Activated CD8-positive, alpha-beta memory T cell treated with anti-CD3 and anti-CD28 coated beads, Interleukin-2, amount 50 U/mL, for 4 hours (primary cell): Measurements from ENCODE around the gene TFR2.
A peak's percentile ranks its signal among the peaks of the same experiment; 100 is the strongest.

Source experiments
- DNase-seq: peaks from one replicate; pipeline ENCODE4 v3.0.0-alpha.2; 2020

Gene TFR2

DNA sequence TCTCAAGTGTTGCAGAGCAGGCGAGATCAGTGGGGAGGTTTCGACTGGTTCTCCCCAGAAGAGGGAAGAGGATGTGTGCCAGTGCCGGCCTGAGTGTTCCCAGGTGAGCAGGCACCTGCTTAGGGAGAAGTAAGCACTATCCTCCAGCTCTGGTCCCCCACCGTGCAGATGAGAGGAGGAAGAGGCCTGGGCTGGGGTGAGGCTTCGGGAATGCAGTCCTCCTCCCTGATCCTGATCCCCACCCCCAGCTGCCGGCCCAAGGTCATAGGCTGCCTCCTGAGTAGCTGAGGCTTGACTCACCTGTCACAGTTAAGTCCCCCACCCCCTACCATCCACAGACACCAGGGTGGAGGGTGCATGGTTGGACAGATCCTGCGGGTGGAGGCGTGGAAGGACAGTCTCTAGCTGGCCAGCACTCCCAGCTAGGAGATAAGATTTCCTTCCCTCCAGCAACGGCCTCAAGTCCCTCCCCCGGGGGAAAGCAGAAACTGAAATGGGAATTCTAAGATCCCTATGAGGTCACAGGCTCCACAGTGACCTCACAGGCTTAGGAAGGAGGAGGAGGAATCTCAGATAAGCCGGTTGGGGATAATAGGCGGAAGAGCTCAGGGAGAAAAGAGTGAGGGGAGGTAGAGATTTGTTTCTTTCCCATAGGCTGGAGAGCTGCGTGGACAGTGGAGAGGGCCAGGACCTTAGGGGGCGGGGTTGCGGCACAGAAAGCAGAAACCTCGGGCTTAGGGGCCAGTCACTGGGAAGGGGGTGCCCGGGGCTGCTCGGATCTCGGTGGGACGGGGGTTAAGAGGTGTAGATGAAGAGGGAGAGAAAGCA lies 56.5 kb downstream of the TFR2 start:
- DNase-seq, result no peak

DNA sequence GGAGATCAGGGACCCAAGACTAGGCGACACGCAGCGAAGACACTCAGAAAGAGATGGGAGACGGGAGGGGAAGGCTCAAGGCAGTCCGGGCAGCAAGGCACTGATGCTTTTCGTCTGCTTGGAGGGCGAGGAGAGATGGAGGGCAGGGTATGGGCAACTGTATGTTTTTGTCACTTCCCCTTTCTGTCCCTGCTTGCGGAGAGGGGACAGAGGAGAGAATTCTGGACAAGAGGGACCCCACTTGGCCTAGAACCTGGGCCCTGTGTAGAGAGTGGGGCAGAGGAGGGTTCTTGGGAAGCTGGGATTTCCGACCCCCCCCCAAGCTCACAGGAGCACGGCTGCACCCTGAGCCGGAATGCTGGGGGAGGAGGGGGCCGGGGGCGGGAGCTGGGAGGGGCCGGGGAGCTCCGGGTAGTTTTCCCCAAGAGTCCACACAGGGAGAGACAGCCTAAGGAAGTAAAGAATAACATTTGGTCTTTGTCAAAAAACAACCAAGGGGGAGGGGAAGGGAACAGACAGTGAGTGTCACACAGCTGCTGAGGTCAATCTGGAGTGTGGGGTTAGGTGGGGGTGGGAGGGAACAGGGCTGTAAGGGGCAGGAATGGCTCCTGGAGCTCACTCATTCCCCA lies 57.2 kb downstream of the TFR2 start:
- no peak for DNase-seq

DNA sequence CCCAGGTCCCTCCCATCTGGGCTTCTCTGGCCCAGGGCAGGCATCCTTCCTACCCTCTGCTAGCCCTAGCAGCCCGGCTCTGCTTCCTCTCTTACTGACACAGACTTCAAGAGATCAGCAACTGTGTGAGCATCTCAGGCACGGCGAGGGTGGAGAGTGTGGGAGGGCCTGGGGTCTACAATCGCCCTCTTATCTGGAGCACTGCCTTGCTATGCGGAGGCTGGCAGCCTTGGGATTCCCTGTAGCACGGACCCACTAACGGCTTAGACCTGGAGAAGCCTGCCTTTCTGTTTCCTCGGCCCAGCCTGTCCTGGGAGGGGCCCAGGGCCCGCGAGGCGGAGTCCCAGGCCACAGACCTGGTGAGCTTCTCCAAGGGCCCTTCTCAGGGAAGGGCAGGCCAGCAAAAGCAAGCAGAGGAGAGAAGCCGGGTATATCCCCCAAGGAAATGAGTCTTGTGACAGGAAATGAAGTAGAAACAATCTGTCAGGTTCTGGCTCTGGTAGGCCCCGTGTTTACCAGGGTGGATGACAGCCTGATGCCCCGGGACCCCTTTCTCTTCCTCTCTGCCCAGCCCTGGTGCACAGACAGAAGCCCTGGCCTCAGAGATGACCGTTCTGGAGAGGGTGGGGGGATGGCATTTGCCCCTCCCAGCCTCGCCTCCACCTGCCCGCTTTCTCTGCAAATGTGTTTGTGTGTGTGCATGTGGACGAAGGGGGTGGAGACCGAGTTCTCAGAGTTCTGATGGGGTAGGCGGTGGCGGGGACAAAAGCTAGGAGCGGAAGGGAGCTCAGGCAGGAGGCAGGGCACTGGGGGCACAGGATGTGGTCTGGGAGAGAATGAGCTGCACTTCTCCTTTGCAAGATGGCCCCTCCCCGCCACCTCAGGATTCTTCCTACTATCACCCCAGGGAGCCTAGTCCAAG lies 58.0 kb downstream of the TFR2 start:
- peak; percentile 53 for DNase-seq

DNA sequence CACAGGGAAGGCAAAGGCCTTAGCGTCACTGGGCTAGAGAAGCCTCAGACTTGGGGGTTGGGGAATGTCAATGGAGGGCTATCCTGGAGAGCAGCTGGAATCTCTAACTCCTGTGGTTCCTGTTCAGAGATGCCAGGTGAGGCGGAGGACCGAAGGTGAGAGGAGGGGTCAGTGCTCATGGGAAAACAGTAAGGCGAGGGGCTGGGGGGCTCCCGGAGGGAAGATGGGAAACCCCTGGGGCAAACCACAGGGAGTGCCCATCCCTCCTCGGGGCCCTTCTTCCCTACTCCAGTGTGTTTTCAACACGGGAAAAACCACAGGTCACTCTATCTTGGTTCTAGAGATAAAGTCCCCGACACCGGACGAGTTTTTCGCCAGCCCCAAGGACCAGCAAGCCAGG lies 58.7 kb downstream of the TFR2 start:
- no peak for DNase-seq

DNA sequence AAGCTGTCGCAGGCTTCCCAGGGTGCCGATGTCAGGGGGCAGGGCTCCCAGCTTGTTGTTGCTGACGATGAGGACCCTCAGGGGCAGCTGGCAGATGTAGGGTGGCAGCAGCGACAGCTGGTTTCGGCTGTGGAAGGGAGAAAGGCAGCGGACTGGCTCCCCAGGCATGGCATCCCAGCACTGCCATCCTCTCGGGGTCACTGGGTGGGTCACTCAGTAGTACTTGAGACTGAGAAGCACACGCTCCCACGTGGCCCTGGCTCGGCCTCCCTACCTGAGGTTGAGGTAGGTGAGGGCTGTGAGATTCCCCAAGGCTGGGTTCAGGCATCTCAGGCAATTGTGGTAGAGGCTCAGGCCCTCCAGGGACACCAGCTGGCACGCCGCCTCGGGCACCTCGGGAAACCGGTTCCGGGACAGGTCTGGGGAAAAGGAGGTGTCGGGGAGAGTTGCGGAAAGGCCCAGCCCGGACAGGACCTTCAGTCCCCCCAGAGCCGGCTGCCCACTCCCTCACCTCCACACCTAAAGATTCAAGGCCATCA lies 59.2 kb downstream of the TFR2 start:
- no peak for DNase-seq

DNA sequence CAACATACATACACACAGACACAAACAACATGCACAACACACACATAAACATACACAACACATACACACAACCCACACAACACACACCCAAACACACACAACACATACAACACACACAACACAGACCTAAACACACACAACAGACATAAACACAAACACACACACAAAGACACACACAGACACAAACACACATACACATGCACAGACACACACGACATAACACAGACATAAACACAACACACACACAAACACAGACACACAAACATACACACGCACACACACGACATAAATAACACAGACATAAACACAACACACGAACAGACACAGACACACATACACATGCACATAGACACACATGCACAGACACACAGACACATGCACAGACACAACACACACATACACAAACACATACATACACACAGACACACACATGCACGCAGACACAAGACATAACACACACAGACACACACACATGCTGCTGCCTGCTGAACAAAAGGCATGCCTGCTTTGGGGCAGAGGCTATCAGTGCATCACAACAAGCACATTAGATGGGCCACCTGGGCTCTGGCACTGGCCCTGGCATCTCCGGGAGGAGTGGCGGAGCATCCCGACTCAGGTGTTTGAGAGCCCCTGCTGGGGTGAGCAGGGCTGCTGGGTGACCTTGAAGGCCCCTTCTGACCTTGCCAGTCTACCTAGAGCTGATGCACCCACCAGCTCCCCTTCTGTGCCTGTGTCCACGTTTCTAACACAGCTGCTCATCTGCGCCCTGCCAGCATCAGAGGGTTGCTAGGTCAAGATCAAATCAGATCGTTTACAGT lies 60.7 kb downstream of the TFR2 start:
- no peak for DNase-seq

DNA sequence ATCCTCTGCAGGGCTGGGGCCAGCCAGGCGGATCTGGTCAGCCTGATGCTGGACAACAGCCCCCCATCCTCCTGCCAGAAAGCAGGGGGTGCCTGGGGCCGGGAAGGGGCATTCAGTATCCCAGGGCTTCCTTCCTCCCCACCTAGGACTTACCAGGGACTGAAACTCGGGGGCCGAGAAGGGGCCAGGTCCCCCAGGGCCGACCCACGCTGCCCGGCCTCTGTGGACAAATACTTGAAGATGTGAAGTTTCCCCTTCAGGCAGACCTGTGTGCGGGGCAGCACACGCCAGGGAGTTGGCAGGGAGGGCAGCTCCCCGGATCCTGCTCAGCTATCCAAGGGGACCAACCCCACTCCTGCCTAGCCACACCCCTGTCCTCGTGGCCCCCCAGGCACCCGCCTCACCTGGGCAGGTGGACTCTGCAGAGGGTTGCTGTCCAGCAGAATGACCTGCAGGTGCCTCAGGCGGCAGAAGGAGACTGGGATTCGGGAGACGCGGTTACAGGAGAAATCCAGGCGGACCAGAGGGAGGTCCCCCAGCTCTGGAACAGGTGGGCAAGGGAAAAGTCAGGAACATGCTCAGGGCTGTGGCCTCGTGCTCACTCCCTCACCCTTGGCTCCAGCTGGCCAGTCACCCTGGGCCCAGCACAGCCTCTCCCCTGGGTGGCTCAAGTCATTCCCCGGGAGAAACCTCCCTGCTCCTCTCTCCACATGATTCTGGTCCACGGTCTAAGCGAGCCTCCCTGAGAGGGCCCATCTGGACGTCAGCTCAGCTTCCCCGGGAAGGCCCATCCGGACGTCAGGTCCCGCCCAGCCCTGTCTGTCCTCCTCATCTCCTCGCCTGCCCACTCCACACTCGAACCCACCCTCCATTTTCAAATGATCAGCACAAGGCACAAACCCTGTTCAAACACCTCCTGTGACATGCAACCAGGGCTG lies 62.8 kb downstream of the TFR2 start:
- DNase-seq, result no peak

DNA sequence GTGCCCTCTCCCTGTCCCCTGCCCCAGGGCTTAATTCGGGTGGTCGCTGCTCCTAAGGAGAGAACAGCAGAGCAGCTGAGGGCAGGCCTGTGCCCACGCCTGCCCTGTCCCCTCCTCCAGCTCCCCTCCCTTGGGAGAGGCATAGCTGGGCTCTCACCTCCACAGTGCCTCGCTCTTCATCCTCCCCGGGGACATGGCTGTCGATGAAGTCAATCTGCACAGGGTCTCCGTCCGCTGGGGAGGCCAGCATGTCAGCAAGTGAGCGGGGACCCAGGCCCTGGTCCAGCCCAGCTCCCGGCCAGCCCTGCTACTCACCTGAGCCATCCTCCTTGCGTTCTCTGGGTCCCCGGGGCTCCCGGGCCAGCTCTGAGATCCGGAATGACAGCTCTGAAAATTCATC lies 63.8 kb downstream of the TFR2 start:
- DNase-seq, result no peak

DNA sequence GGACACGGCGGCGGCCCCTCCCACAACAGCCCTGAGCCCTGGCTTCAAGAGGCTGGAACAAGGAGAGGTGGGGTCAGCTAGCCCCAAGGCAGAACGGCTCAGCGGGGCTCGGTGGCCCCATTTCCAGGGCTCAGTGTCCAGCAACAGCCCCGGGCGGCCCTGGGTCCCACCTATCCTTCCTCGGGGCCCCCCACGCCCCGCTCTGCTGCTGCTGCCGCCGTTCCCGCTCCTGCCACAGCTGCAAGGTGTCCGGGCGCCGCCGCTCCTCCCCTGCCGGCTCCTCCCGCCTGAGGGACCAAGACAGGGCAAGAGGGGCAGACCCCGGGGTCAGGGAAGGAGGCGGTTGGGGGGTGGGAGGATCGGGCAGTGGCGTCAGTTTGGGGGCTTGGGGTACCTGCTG lies 64.2 kb downstream of the TFR2 start:
- DNase-seq, result no peak

DNA sequence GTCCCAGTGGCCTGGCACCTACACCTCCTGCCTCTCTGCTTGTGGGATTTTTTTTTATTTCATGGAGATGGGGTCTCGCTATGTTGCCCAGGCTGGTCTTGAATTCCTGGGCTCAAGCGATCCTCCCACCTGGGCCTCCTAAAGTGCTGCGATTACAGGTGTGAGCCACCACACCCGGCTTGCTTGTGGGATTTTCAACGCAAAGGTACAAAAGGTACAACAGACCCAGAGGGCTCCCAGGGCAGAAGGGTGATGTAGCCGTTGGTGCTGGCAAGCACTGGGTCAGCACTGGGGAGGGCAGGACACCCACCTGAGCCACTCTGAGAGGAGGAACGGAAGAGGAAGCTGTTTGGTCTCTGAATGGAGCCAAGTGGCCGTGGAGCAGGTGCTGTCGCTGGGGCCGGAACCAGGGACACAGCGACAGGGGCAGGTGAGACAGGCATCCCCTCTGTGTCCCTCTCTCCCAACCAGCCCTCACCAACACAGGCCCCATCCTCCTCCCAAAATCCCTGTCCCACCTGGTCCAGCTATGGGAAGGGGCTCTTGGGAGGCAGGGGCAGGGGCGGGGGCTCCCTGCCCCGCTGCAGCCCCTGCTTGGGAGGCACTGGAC lies 64.9 kb downstream of the TFR2 start:
- no peak for DNase-seq

DNA sequence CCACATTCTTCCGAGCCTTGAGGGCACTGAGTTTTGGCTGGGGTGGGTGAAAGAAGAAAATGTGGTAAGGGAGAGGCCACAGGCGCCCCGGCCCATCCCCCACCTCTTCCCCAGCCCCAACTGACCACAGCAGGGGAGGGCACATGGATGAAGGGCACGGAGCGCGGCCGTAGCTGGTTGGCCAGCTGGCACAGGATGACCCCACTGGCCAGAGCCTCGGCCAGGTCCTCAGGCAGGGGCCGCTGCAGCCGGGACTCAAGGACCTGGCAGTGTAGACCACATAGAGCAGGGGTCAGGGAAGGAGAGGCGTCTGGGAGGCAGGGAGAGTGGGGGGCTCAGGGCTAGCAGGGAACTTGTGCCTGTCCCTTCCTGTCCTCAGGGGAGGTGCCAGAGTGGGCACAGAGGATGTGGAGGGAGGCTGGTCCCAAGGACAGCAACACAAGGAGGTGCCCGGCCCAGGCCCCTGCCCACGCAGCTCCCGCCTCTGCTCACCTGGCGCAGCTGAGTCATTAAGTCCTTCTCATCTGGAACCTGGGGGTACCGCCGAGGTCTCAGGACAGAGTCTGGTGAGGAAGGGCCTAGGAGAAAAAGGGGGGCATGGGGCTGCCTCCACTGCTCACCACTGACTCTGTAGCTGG lies 65.5 kb downstream of the TFR2 start:
- no peak for DNase-seq

DNA sequence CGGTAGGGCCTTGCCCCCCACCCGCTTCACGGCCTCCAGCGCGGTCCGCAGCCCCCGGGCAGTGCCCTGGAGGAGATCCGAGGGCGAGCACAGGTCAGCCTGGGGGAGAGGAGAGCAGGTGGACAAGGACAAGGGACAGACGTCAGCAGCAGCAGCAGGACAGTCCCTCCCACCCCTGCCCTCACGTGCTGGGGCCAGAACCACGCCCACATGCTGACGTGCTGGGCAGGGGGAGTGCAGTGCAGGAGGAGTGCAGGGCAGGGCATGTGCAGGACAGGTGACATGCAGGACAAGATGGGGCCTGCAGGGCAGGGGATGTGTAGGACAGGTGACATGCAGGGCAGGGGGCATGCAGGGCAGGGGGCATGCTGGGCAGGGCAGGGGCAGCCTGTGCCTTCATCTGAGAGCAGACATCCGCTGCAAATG lies 66.1 kb downstream of the TFR2 start:
- DNase-seq, result no peak

DNA sequence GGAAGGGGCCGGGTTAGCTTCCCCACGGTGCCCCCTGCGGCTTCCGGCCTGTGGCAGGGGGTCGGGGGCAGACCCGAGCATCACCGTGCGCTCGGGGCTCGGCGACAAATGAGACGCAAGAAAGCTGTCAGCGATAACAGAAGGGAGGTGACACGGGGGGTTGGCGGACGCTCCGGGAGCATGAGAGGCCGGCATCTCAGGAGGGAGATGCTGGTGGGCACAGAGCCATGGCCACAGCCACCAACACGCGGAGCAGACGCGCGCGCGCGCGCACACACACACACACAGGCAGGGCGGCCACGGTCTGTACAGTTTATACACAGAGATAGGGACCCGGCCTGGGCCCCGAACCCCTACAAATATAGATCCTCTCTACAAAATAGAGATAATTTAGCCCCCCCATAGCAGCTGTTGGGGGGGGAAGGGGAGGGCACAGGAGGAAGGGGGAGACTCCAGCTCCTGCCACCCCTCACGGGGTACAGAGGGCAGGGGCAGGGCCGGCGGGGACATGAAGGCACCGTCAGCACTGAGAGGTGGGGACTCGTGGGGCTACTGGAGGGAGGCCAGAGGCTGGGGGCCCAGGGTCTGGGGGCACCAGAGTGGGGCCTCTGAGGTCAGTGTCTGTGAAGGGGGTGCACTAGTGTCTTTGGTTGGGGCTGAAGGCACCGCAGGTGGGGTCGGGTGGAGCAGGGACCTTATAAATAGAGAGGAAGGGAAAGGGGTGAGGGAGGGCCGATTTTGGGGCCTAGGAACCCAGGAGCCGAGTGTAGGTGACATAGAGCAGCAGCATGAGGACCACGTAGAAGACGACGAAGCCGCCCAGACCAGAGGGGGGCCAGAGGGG lies 66.8 kb downstream of the TFR2 start:
- no peak for DNase-seq

DNA sequence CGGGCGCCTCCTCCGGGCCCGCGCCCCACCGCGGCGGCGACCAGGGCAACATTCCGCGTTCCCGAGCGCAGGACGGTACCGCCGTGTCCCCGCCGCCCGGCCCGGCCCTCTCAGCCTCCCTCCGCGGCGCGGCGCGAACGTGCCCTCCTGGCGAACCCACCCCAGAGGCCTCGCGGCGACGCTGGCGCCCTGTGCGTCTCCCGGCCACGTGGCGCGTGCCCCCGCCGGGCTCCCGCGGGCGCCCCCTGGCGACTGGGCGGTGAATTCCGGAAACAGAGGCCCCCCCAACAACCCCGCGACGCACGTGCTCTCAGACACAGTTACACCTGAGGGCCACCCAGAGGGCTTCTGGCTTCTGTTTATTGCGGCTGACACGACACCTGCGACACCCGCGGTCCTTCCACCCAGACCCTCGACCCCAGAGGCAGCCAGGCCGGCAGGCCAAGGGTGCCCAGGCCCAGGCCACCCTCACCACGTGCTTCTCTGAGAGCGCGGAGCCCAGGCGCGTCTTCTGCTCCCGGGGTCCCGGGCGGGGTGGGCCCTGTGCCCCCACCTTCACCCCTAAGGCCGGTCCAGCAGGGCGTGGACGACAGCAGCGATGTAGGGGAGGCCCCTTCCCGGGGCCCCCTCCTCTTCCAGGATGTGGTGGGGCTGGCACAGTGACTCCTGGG lies 67.5 kb downstream of the TFR2 start, which contains the start of gene SAP25:
TSS of gene SAP25 (minus strand) at position 210 of the 671 bp plus-strand sequence. CDS start at position 52, 158 bp downstream.
- no peak for DNase-seq

DNA sequence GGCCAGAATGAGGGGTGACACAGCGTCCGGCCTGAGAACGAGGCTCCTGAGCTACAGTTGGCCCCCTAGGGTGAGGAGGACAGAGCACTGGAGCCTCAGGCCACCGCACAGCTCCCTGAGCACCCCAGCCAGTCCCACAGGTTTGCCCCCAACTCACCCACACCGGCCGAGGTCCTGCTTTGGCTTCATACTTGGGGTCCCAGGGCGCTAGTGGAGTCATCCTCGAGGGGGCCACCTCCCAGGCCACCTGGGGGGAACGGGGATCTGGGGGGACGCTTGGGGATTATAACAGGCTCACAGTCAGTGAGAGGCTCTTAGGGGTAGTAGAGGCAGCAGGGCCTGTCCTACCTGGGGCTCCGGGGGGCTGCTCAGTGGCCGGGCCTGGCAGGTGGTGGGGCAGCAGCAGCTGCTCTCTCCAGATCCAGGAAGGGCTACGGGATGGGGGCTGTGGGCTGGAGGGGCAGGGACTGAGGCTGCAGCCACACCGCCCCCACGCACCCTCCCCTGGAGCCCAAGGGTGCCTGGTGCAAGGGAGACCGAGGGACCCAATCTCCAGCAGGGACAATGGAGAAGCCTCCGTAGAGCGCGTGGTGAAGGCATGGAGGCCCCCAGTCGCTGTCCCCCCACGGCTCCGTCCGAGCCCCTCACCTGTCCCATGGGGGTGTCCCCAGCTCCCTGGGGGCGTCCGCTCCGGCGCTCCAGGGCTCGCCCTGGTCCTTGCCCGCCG lies 68.2 kb downstream of the TFR2 start:
- no peak for DNase-seq

DNA sequence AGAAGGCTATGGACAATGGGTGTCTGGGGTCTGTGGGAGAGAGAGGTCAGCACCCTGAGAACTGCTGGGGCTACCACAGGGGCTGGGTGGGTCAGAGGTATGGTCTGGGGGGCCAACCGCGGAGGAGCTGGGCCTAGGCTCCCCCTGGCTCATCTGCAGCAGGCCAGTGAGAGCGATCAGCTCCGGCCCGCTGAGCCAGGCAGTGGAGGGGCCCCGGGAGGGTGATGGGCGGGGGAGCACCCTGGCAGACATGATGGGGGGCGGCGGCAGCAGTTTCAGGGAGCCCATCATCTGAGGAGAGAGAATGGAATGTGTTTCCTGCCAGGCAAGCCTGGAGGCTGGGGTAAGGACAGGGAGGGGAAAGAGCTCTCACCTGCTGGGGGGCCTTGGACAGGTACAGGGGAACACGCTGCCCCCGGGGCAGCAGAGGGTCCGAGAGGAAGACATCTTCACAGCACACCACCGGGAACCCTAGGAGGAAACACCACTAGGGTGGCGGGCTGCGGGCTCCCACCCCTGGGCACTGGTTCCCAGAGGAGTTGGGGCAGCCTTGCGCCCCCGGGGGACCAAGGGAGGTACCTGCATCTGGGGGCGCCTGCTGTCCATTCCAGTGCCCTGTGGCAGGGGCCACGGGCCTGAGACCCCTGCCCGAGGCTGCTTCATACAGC lies 68.9 kb downstream of the TFR2 start:
- DNase-seq, result no peak

DNA sequence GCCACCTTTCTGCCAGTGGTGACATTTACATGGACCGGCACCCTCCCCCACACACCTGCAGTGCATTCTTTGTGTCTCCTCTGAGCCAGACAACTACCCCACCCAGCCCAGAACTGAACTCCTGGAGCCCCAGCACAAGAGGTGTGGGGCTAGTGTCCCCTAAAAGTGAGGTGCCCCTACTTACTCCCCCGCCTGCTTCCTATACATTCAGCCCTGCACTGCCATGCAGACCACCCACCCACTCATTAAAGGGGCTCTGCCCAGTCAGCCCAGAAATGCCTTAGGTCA lies 69.6 kb downstream of the TFR2 start:
- no peak for DNase-seq
